Measurements from ENCODE around the gene C7orf57. TPM values are rescaled to one million over a fixed set of nuclear protein-coding genes. Genes with fewer than 3 reads are reported as not detected.

Gene C7orf57
- total RNA-seq, 1 experiment from 2014 or later = not detected

- H3K4me1 Mint-ChIP-seq (ENCODE audit: low read depth, unreplicated experiment) = peaks cover 3% of the 10 kb centered on the region
- H3K36me3 Mint-ChIP-seq (ENCODE audit: insufficient read depth, unreplicated experiment) = no peaks in the 10 kb centered on the region
- intact Hi-C loops (cut with micrococcal nuclease; ENCODE audit: unreplicated experiment) = no loop called here
Observed at GRCh38 chr7:48040944-48041652, 5.8 kb downstream of the C7orf57 start.

GRCh38 chr7:48041653-48041970, 6.3 kb downstream of the C7orf57 start:
- Histone ChIP-seq H3K4me1 (no peaks in the 10 kb centered on the region), H3K9me3 (no peaks in the 10 kb centered on the region), H3K36me3 (ENCODE audit: control insufficient read depth, insufficient read depth, low read length) (no peaks in the 10 kb centered on the region), H3K4me3 (ENCODE audit: low read depth, low read length) (no peak overlapping the region), H3K27me3 (replicated peaks; ENCODE audit: control insufficient read depth, insufficient read depth, low read length) (no peaks in the 10 kb centered on the region)
- POLR2A ChIA-PET = no interaction called here
- CTCF ChIA-PET = interaction anchor here (0.7 kb wide), 1 partner anchor 47 kb away, joined by 3 read pairs; no protein-coding TSS in a partner anchor
- no peak for TF ChIP-seq CTCF (IDR thresholded peaks at IDR 0.05; ENCODE audit: insufficient read depth in 1 of 2, low read depth in 1 of 2, low read length in 1 of 2, severe bottlenecking in 1 of 2, unreplicated experiment in 1 of 2)
- no TSS peak for BruUV-seq (replicated peaks)
- Mint-ChIP-seq H3K36me3 (ENCODE audit: insufficient read depth, unreplicated experiment) (no peaks in the 10 kb centered on the region), H3K9me3 (ENCODE audit: unreplicated experiment) (no peaks in the 10 kb centered on the region), H3K27ac (ENCODE audit: unreplicated experiment) (no peak overlapping the region), H3K4me3 (ENCODE audit: unreplicated experiment) (no peak overlapping the region), H3K27me3 (ENCODE audit: insufficient read depth, unreplicated experiment) (peaks cover 28% of the 10 kb centered on the region), H3K4me1 (ENCODE audit: low read depth, unreplicated experiment) (no peaks in the 10 kb centered on the region)
- no peak for DNase-seq
- intact Hi-C loops (cut with micrococcal nuclease; ENCODE audit: unreplicated experiment) = no loop called here

More at GRCh38 chr7:48040944-48041652, 5.8 kb downstream of the C7orf57 start:
- CTCF ChIA-PET = interaction anchor here (0.7 kb wide), 1 partner anchor 47 kb away, joined by 3 read pairs; no protein-coding TSS in a partner anchor
- POLR2A ChIA-PET = no interaction called here
- no peaks in the 10 kb centered on the region for H3K4me1 ChIP-seq
- no peaks in the 10 kb centered on the region for H3K9me3 Mint-ChIP-seq (ENCODE audit: unreplicated experiment)
- DNase-seq = no peak
- H3K36me3 ChIP-seq (ENCODE audit: control insufficient read depth, insufficient read depth, low read length) = no peaks in the 10 kb centered on the region
- H3K27me3 Mint-ChIP-seq (ENCODE audit: insufficient read depth, unreplicated experiment) = peaks cover 31% of the 10 kb centered on the region
- H3K27ac Mint-ChIP-seq (ENCODE audit: unreplicated experiment) = no peak overlapping the region
- H3K4me3 ChIP-seq (ENCODE audit: low read depth, low read length) = no peak overlapping the region
- no peak overlapping the region for H3K4me3 Mint-ChIP-seq (ENCODE audit: unreplicated experiment)
- no TSS peak for BruUV-seq (replicated peaks)
- H3K27me3 ChIP-seq (replicated peaks; ENCODE audit: control insufficient read depth, insufficient read depth, low read length) = peaks cover 2% of the 10 kb centered on the region
- TF ChIP-seq CTCF (IDR thresholded peaks at IDR 0.05; ENCODE audit: insufficient read depth in 1 of 2, low read depth in 1 of 2, low read length in 1 of 2, severe bottlenecking in 1 of 2, unreplicated experiment in 1 of 2) = no peak
- H3K9me3 ChIP-seq = no peaks in the 10 kb centered on the region

GRCh38 chr7:48042216-48042615, 6.9 kb downstream of the C7orf57 start:
- Mint-ChIP-seq H3K27ac (ENCODE audit: unreplicated experiment) (no peak overlapping the region), H3K27me3 (ENCODE audit: insufficient read depth, unreplicated experiment) (peaks cover 24% of the 10 kb centered on the region), H3K9me3 (ENCODE audit: unreplicated experiment) (no peaks in the 10 kb centered on the region), H3K4me3 (ENCODE audit: unreplicated experiment) (no peak overlapping the region), H3K36me3 (ENCODE audit: insufficient read depth, unreplicated experiment) (no peaks in the 10 kb centered on the region), H3K4me1 (ENCODE audit: low read depth, unreplicated experiment) (no peaks in the 10 kb centered on the region)
- Histone ChIP-seq H3K27me3 (replicated peaks; ENCODE audit: control insufficient read depth, insufficient read depth, low read length) (no peaks in the 10 kb centered on the region), H3K9me3 (no peaks in the 10 kb centered on the region), H3K4me1 (no peaks in the 10 kb centered on the region), H3K4me3 (ENCODE audit: low read depth, low read length) (no peak overlapping the region), H3K36me3 (ENCODE audit: control insufficient read depth, insufficient read depth, low read length) (no peaks in the 10 kb centered on the region)
- TF ChIP-seq CTCF (IDR thresholded peaks at IDR 0.05; ENCODE audit: insufficient read depth in 1 of 2, low read depth in 1 of 2, low read length in 1 of 2, severe bottlenecking in 1 of 2, unreplicated experiment in 1 of 2) = no peak
- ChIA-PET POLR2A (no interaction called here), CTCF (interaction anchor here (0.7 kb wide), 1 partner anchor 46 kb away, joined by 3 read pairs; no protein-coding TSS in a partner anchor)
- BruUV-seq (replicated peaks) = no TSS peak
- intact Hi-C loops (cut with micrococcal nuclease; ENCODE audit: unreplicated experiment) = no loop called here
- DNase-seq = no peak
